GM19328 (cell line): Measurements from ENCODE around the gene KIF12.
"Not testable (repeated sequence)": the region's sequence is repeated elsewhere in the genome, so short reads cannot be mapped to it uniquely, and the experiment has no call there.

Experiments
- ATAC-seq: cut with Tn5 transposase; IDR thresholded peaks from one replicate; pipeline ENCODE4 v1.9.1; 2021; ENCODE audit warnings: mild to moderate bottlenecking, moderate library complexity; ENCODE audit not compliant: unreplicated experiment

Gene KIF12

GRCh38 chr9:114048533-114049415, 50.3 kb downstream of the KIF12 start:
- ATAC-seq: no peak

GRCh38 chr9:114047717-114048116, 51.4 kb downstream of the KIF12 start:
- ATAC-seq: no peak

GRCh38 chr9:114046875-114047274, 52.2 kb downstream of the KIF12 start:
- no peak for ATAC-seq

GRCh38 chr9:114046237-114046755, 52.8 kb downstream of the KIF12 start:
- no peak for ATAC-seq

- ATAC-seq: not testable (repeated sequence)
Observed at GRCh38 chr9:114043660-114044059, 55.4 kb downstream of the KIF12 start.
